Ishikawa (cell line): ENCODE measurements around the gene ZBTB26.

ENCODE experiments used
- CEBPB ChIP-seq: IDR thresholded peaks from 2 replicates; pipeline ENCODE4 v1.6.1; 2012
- CREB1 ChIP-seq: IDR thresholded peaks from 2 replicates; pipeline ENCODE4 v1.6.1; 2012; ENCODE audit warnings: low read depth
- EP300 ChIP-seq: IDR thresholded peaks from 2 replicates; pipeline ENCODE4 v1.6.1; 2012; ENCODE audit warnings: borderline replicate concordance
- FOXM1 ChIP-seq: IDR thresholded peaks from 2 replicates; pipeline ENCODE4 v1.6.1; 2012; ENCODE audit warnings: low read depth, borderline replicate concordance
- NFIC ChIP-seq: IDR thresholded peaks from 2 replicates; pipeline ENCODE4 v1.6.1; 2012
- RAD21 ChIP-seq: IDR thresholded peaks from 2 replicates; pipeline ENCODE4 v1.6.1; 2012; ENCODE audit warnings: low read depth
- TAF1 ChIP-seq: IDR thresholded peaks from 2 replicates; pipeline ENCODE4 v1.6.1; 2012; ENCODE audit warnings: low read depth, mild to moderate bottlenecking
- TEAD4 ChIP-seq: IDR thresholded peaks from 2 replicates; pipeline ENCODE4 v1.6.1; 2012
- YY1 ChIP-seq: IDR thresholded peaks from 2 replicates; pipeline ENCODE4 v1.6.1; 2012; ENCODE audit warnings: low read depth
- ZBTB7A ChIP-seq: IDR thresholded peaks from 2 replicates; pipeline ENCODE4 v1.6.1; 2012; ENCODE audit warnings: low read depth
- TF ChIP-seq, protein P1 (sequence below): IDR thresholded peaks from 2 replicates; pipeline ENCODE4 v1.6.1; 2012
- TF ChIP-seq, protein P2 (sequence below): IDR thresholded peaks from 2 replicates; pipeline ENCODE4 v1.6.1; 2012; ENCODE audit warnings: low read depth, mild to moderate bottlenecking

DNA sequence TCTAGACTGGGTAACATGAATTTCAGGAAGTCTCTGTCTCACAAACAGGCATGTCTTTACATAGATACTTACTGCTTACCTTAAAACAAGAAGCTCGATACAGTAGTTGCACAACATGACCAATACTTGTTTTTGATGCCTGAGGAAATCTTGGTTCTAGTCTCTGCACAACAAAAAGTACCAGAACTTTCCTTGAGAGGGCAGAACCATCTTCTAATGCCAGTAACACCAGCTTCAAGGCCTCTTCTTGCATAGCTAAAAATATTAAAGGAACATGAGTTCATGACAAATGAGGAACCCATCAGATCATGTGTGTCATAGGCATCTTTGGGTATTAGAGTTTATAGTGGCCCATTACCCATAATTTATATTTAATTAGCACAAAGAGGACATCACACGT is 48.2 kb downstream of the ZBTB26 start:
- no peak for TF ChIP-seq RAD21
- TF ChIP-seq, protein P1, sequence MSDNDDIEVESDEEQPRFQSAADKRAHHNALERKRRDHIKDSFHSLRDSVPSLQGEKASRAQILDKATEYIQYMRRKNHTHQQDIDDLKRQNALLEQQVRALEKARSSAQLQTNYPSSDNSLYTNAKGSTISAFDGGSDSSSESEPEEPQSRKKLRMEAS: no peak
- TF ChIP-seq, protein P2, sequence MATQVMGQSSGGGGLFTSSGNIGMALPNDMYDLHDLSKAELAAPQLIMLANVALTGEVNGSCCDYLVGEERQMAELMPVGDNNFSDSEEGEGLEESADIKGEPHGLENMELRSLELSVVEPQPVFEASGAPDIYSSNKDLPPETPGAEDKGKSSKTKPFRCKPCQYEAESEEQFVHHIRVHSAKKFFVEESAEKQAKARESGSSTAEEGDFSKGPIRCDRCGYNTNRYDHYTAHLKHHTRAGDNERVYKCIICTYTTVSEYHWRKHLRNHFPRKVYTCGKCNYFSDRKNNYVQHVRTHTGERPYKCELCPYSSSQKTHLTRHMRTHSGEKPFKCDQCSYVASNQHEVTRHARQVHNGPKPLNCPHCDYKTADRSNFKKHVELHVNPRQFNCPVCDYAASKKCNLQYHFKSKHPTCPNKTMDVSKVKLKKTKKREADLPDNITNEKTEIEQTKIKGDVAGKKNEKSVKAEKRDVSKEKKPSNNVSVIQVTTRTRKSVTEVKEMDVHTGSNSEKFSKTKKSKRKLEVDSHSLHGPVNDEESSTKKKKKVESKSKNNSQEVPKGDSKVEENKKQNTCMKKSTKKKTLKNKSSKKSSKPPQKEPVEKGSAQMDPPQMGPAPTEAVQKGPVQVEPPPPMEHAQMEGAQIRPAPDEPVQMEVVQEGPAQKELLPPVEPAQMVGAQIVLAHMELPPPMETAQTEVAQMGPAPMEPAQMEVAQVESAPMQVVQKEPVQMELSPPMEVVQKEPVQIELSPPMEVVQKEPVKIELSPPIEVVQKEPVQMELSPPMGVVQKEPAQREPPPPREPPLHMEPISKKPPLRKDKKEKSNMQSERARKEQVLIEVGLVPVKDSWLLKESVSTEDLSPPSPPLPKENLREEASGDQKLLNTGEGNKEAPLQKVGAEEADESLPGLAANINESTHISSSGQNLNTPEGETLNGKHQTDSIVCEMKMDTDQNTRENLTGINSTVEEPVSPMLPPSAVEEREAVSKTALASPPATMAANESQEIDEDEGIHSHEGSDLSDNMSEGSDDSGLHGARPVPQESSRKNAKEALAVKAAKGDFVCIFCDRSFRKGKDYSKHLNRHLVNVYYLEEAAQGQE: no peak
- TF ChIP-seq CREB1: no peak
- TF ChIP-seq TAF1: no peak
- TF ChIP-seq NFIC: no peak
- no peak for TF ChIP-seq TEAD4
- no peak for TF ChIP-seq ZBTB7A
- no peak for TF ChIP-seq EP300
- TF ChIP-seq CEBPB: no peak
- no peak for TF ChIP-seq YY1
- TF ChIP-seq FOXM1: no peak
